IMR-90 (cell line): Measurements from ENCODE around the gene MCRIP2. TPM values are rescaled to one million over a fixed set of nuclear protein-coding genes. Genes with fewer than 3 reads are reported as not detected.

Experiments
- ATAC-seq: fragments of 200-7000 bp; cut with Tn5 transposase; 2 replicates; pipeline ENCODE4 v1.9.1; 2020; ENCODE audit warnings: low read depth, mild to moderate bottlenecking, moderate library complexity
- BruUV-seq: library from RNA; stranded (reverse); fragments of 400-500 nt; replicated peaks from 2 replicates; lab custom pipeline; 2021; lab: Mats Ljungman, UMichigan
- CTCF ChIA-PET: fragments of 300-600 bp; formaldehyde crosslinking; extraction: SDS; loops from one replicate; lab custom pipeline; 2021; ENCODE audit warnings: antibody characterized with exemption; lab: Yijun Ruan, JAX
- POLR2A ChIA-PET: fragments of 300-600 bp; sonication (Branson Sonifier 250); formaldehyde crosslinking; loops from one replicate; lab custom pipeline; 2022; ENCODE audit warnings: antibody characterized with exemption; ENCODE audit not compliant: unreplicated experiment; lab: Charles Lee
- DNase-seq: peaks from one replicate; pipeline ENCODE4 v3.0.0; 2013
- H2AFZ ChIP-seq: replicated peaks from 2 replicates; pipeline ENCODE3; 2013; ENCODE audit warnings: low read length, mild to moderate bottlenecking; ENCODE audit not compliant: poor library complexity
- H2AK5ac ChIP-seq: 2 replicates; pipeline ENCODE4 v1.6.1; 2013; ENCODE audit warnings: low read depth, low read length, inconsistent platforms
- H2AK9ac ChIP-seq: replicated peaks from 2 replicates; pipeline ENCODE3; 2013; ENCODE audit warnings: mild to moderate bottlenecking, low read depth, low read length, moderate library complexity; ENCODE audit not compliant: poor library complexity
- H2BK120ac ChIP-seq: 2 replicates; pipeline ENCODE4 v1.6.1; 2013; ENCODE audit warnings: low read depth, low read length, inconsistent platforms
- H2BK15ac ChIP-seq: 3 replicates; pipeline ENCODE4 v1.6.1; 2013; ENCODE audit warnings: low read depth, low read length, inconsistent platforms
- H2BK20ac ChIP-seq: 2 replicates; pipeline ENCODE4 v1.6.1; 2013; ENCODE audit warnings: low read depth, mild to moderate bottlenecking, inconsistent platforms, low read length, moderate library complexity
- H2BK5ac ChIP-seq: 2 replicates; pipeline ENCODE4 v1.6.1; 2013; ENCODE audit warnings: mild to moderate bottlenecking, low read depth, low read length, inconsistent platforms; ENCODE audit not compliant: poor library complexity, severe bottlenecking
- H3K14ac ChIP-seq: replicated peaks from 2 replicates; pipeline ENCODE4 v1.6.1; 2013; ENCODE audit warnings: low read depth, low read length, inconsistent platforms
- H3K18ac ChIP-seq: 2 replicates; pipeline ENCODE4 v1.6.1; 2013; ENCODE audit warnings: low read depth, low read length, control low read depth
- H3K23ac ChIP-seq: 2 replicates; pipeline ENCODE4 v1.6.1; 2013; ENCODE audit warnings: low read depth, low read length, inconsistent platforms
- H3K27ac ChIP-seq: 2 replicates; pipeline ENCODE4 v1.5.1; 2013; ENCODE audit warnings: mild to moderate bottlenecking, control low read depth, low read length; ENCODE audit not compliant: insufficient read depth
- H3K27me3 ChIP-seq: 2 replicates; pipeline ENCODE4 v1.6.1; 2013; ENCODE audit warnings: low read length; ENCODE audit not compliant: control insufficient read depth, insufficient read depth
- H3K36me3 ChIP-seq: 2 replicates; pipeline ENCODE4 v1.6.1; 2013; ENCODE audit warnings: low read length, mixed read lengths; ENCODE audit not compliant: control insufficient read depth, insufficient read depth
- H3K4ac ChIP-seq: 2 replicates; pipeline ENCODE4 v1.6.1; 2013; ENCODE audit warnings: low read depth, low read length, inconsistent platforms
- H3K4me1 ChIP-seq: 2 replicates; pipeline ENCODE4 v1.6.1; 2013; ENCODE audit warnings: low read length, mixed read lengths; ENCODE audit not compliant: control insufficient read depth, insufficient read depth
- H3K4me2 ChIP-seq: 2 replicates; pipeline ENCODE4 v1.6.1; 2013; ENCODE audit warnings: low read depth, mild to moderate bottlenecking, control low read depth, low read length, moderate library complexity
- H3K4me3 ChIP-seq: 2 replicates; pipeline ENCODE4 v1.5.1; 2013; ENCODE audit warnings: low read depth, mild to moderate bottlenecking, control low read depth, low read length, moderate library complexity; ENCODE audit not compliant: insufficient read depth
- H3K56ac ChIP-seq: 2 replicates; pipeline ENCODE4 v1.6.1; 2013; ENCODE audit warnings: low read length, inconsistent platforms; ENCODE audit not compliant: insufficient read depth; ENCODE audit errors: extremely low read depth
- H3K79me1 ChIP-seq, 2 experiments: 2 replicates each; pipeline ENCODE4 v1.6.1; 2013; ENCODE audit warnings: low read length in 2 of 2, inconsistent platforms in 1 of 2, low read depth in 1 of 2
- H3K9ac ChIP-seq: 2 replicates; pipeline ENCODE4 v1.6.1; 2013; ENCODE audit warnings: low read depth, low read length, control low read depth
- H3K9me1 ChIP-seq: 2 replicates; pipeline ENCODE4 v1.6.1; 2013; ENCODE audit warnings: low read length, inconsistent platforms; ENCODE audit not compliant: insufficient read depth
- H3K9me3 ChIP-seq: 2 replicates; pipeline ENCODE4 v1.6.1; 2013; ENCODE audit warnings: low read length; ENCODE audit not compliant: control insufficient read depth, insufficient read depth
- H4K20me1 ChIP-seq: 2 replicates; pipeline ENCODE4 v1.6.1; 2013; ENCODE audit warnings: low read length, inconsistent platforms; ENCODE audit not compliant: insufficient read depth
- H4K5ac ChIP-seq: 2 replicates; pipeline ENCODE4 v1.6.1; 2013; ENCODE audit warnings: mild to moderate bottlenecking, low read depth, low read length, control low read depth
- H4K8ac ChIP-seq, 2 experiments: 2 replicates each; pipeline ENCODE4 v1.6.1; 2013; ENCODE audit warnings: low read depth in 2 of 2, low read length in 2 of 2, control low read depth in 1 of 2, inconsistent platforms in 1 of 2
- H4K91ac ChIP-seq: 2 replicates; pipeline ENCODE4 v1.6.1; 2013; ENCODE audit warnings: low read depth, low read length, inconsistent platforms; ENCODE audit not compliant: insufficient read depth
- BHLHE40 ChIP-seq: fragments of 150-350 bp; IDR thresholded peaks from 2 replicates; pipeline ENCODE4 v1.6.1; 2016; ENCODE audit warnings: mild to moderate bottlenecking, low read depth, low read length
- MAZ ChIP-seq: IDR thresholded peaks from 2 replicates; pipeline ENCODE4 v1.6.1; 2012; ENCODE audit warnings: low read depth, mild to moderate bottlenecking, low read length, improper control_type of control experiment, moderate library complexity, borderline replicate concordance
- MXI1 ChIP-seq: IDR thresholded peaks from 2 replicates; pipeline ENCODE4 v1.6.1; 2012; ENCODE audit warnings: low read depth, mild to moderate bottlenecking, low read length, moderate library complexity, borderline replicate concordance
- NFE2L2 ChIP-seq: fragments of 150-350 bp; IDR thresholded peaks from 2 replicates; pipeline ENCODE4 v1.6.1; 2016; ENCODE audit warnings: low read depth, mild to moderate bottlenecking, low read length
- POLR2A ChIP-seq: IDR thresholded peaks from 2 replicates; pipeline ENCODE4 v1.6.1; 2012; ENCODE audit warnings: mild to moderate bottlenecking, low read depth, low read length
- WGBS, 2 experiments: methylation state at CpG; one replicate each; pipeline versions ENCODE4 v1.1.5 to v1.1.7; 2013; ENCODE audit warnings: missing lambda C conversion rate in 2 of 2; ENCODE audit not compliant: insufficient read length in 1 of 2; ENCODE audit errors: extremely low coverage in 2 of 2; 5-methylcytosine and 5-hydroxymethylcytosine counted together
- dilution Hi-C: fragments of 300-500 bp; cut with HindIII; formaldehyde crosslinking; loops from one replicate; pipeline ENCODE4 v1.14.3; 2018; ENCODE audit warnings: low sequenced_read_pairs; ENCODE audit not compliant: unreplicated experiment
- in situ Hi-C: fragments of 300-500 bp; cut with MboI; formaldehyde crosslinking; loops from 3 replicates; pipeline ENCODE4 v1.14.3; 2019; ENCODE audit warnings: low sequenced_read_pairs, inconsistent platforms, mixed read lengths
- intact Hi-C: fragments of 100-400 bp; cut with micrococcal nuclease; formaldehyde crosslinking; loops from 2 replicates; pipeline ENCODE4 v1.10.0; 2022
- polyA plus RNA-seq, 3 experiments: library from polyadenylated mRNA; depleted of rRNA; stranded (reverse); fragments of >200 nt; gene quantifications; 2 replicates each; pipeline ENCODE4 v1.2.3, GENCODE V29; 2012; ENCODE audit warnings: low replicate concordance in 1 of 3
- total RNA-seq: library from RNA; depleted of rRNA; stranded (reverse); fragments of >200 nt; gene quantifications from 2 replicates; pipeline ENCODE4 v1.2.3, GENCODE V29; 2012

MCRIP2 gene
- total and polyA plus RNA-seq, 2 of the 4 experiments (the other 2 are of a cell fraction): 6.3 to 19.6 TPM

DNA sequence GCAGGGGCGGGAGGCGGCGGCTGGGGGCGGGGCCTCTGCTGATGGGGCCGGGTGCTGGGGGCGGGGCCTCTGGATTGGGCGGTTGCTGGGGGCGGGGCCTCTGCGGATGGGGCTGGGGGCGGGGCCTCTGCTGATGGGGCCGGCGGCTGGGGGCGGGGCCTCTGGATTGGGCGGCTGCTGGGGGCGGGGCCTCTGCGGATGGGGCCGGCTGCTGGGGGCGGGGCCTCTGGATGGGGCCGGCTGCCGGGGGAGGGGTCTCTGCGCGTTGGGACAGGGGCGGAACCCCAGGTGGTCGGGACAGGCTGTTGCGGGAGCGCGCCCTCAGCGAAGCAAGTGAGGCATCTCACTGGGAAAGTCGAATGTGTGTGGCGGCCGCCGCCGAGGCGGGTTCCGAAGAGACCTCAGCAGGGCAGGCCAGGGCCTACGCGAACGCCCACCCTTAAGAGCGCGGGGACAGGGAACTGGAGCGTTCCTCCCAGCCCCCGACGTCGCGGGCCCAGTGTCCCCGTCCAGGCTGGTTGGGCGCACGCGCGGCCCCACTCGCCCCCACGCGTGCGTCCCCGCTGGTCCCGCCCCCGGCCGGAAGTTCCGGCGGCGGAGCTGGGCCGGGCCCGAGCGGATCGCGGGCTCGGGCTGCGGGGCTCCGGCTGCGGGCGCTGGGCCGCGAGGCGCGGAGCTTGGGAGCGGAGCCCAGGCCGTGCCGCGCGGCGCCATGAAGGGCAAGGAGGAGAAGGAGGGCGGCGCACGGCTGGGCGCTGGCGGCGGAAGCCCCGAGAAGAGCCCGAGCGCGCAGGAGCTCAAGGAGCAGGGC is 38.4 kb downstream of the MCRIP2 start, which contains the start of gene STUB1:
Gene STUB1 (plus strand): TSS at position 597 of the 811 bp plus-strand sequence. CDS start 116 bp downstream, at position 713.
- H4K8ac ChIP-seq: peak within 1 kb of the TSS; percentile 86 to 100
- BruUV-seq: no TSS peak
- no peak within 1 kb of the TSS for H2BK20ac ChIP-seq
- H2AK9ac ChIP-seq: peak within 1 kb of the TSS; percentile 98
- H3K4me2 ChIP-seq: peak within 1 kb of the TSS; percentile 98
- peaks cover 35% of the 10 kb centered on the region for H4K20me1 ChIP-seq
- peak within 1 kb of the TSS; percentile 99 for H2AFZ ChIP-seq
- CTCF ChIA-PET: no interaction called here
- dilution Hi-C loops: no loop called here
- peak within 1 kb of the TSS; percentile 80 for H2AK5ac ChIP-seq
- H3K4me3 ChIP-seq: peak within 1 kb of the TSS; percentile 96
- H3K9ac ChIP-seq: peak within 1 kb of the TSS; percentile 80
- peak within 1 kb of the TSS; percentile 75 for H3K23ac ChIP-seq
- TF ChIP-seq MAZ: peak; percentile 85
- TF ChIP-seq POLR2A: peak; percentile 39
- peak; percentile 60 for TF ChIP-seq BHLHE40
- TF ChIP-seq MXI1: peak; percentile 46; the same call in 1 of the 2 replicates
- no peak for TF ChIP-seq NFE2L2
- no peaks in the 10 kb centered on the region for H3K9me3 ChIP-seq
- peak; percentile 80 for DNase-seq
- peak within 1 kb of the TSS; percentile 74 for H4K91ac ChIP-seq
- peak within 1 kb of the TSS; percentile 83 for H3K4ac ChIP-seq
- H3K4me1 ChIP-seq: peaks cover 26% of the 10 kb centered on the region
- peak; percentile 74 for ATAC-seq
- H2BK120ac ChIP-seq: peak within 1 kb of the TSS; percentile 35; the same call in 1 of the 2 replicates
- H3K56ac ChIP-seq: no peak within 1 kb of the TSS
- peak within 1 kb of the TSS; percentile 86 for H4K5ac ChIP-seq
- 0% methylated on average over 31 of the region's 91 CpGs; no CpG with 5 or more reads in 1 of the 2 experiments for WGBS, 2 experiments
- H3K9me1 ChIP-seq: peaks cover 15% of the 10 kb centered on the region
- peak within 1 kb of the TSS; percentile 73 for H3K18ac ChIP-seq
- intact Hi-C loops: no loop called here
- peaks cover 9 to 44% of the 10 kb centered on the region in 2 experiments; a peak in 3 of 4 replicates for H3K79me1 ChIP-seq
- H2BK5ac ChIP-seq: peak within 1 kb of the TSS; percentile 81
- H3K36me3 ChIP-seq: peaks cover 22% of the 10 kb centered on the region
- H2BK15ac ChIP-seq: no peak within 1 kb of the TSS; the same call in 2 of the 3 replicates
- in situ Hi-C loops: no loop called here
- H3K14ac ChIP-seq: peak within 1 kb of the TSS; percentile 76
- H3K27me3 ChIP-seq: no peaks in the 10 kb centered on the region
- H3K27ac ChIP-seq: peak within 1 kb of the TSS; percentile 88
- POLR2A ChIA-PET: no interaction called here
